GM21367 (cell line): ENCODE measurements around the gene STARD5.

Experiments used
- ATAC-seq: cut with Tn5 transposase; IDR thresholded peaks from one replicate; pipeline ENCODE4 v1.9.1; 2021; ENCODE audit not compliant: unreplicated experiment

Gene STARD5

GRCh38 chr15:81294516-81294880, 29.4 kb downstream of the STARD5 start:
- ATAC-seq: no peak

- peak; percentile 64 for ATAC-seq
Observed at GRCh38 chr15:81293728-81294515, 30.0 kb downstream of the STARD5 start.

- ATAC-seq: peak; percentile 31
Observed at GRCh38 chr15:81292523-81293001, 31.4 kb downstream of the STARD5 start.

- ATAC-seq: no peak
Observed at GRCh38 chr15:81291916-81292522, 31.9 kb downstream of the STARD5 start.

GRCh38 chr15:81289910-81290309, 34.0 kb downstream of the STARD5 start:
- ATAC-seq: no peak

- no peak for ATAC-seq
Observed at GRCh38 chr15:81288616-81289015, 35.3 kb downstream of the STARD5 start.

- no peak for ATAC-seq
Observed at GRCh38 chr15:81288040-81288439, 35.9 kb downstream of the STARD5 start.

- no peak for ATAC-seq
Observed at GRCh38 chr15:81286621-81287121, 37.3 kb downstream of the STARD5 start.

- no peak for ATAC-seq
Observed at GRCh38 chr15:81285461-81285860, 38.5 kb downstream of the STARD5 start.

GRCh38 chr15:81284256-81285031, 39.5 kb downstream of the STARD5 start:
- no peak for ATAC-seq

GRCh38 chr15:81282911-81283310, 41.0 kb downstream of the STARD5 start:
- ATAC-seq: no peak

- no peak for ATAC-seq
Observed at GRCh38 chr15:81282606-81282895, 41.4 kb downstream of the STARD5 start.

GRCh38 chr15:81281766-81282605, 42.0 kb downstream of the STARD5 start:
- no peak for ATAC-seq

GRCh38 chr15:81281456-81281735, 42.5 kb downstream of the STARD5 start:
- ATAC-seq: no peak

GRCh38 chr15:81280696-81281455, 43.1 kb downstream of the STARD5 start:
- ATAC-seq: no peak

GRCh38 chr15:81279621-81280485, 44.1 kb downstream of the STARD5 start:
- no peak for ATAC-seq

- ATAC-seq: no peak
Observed at GRCh38 chr15:81278306-81279029, 45.5 kb downstream of the STARD5 start.

- ATAC-seq: no peak
Observed at GRCh38 chr15:81277851-81278250, 46.1 kb downstream of the STARD5 start.

GRCh38 chr15:81276967-81277366, 47.0 kb downstream of the STARD5 start:
- no peak for ATAC-seq
